ENCODE measurements around the gene ZNF410.

Gene ZNF410

GRCh38 chr14:73870525-73871235 is 16.0 kb upstream of the ZNF410 start:
- no peak for DNase-seq (ENCODE audit: extremely low read depth, low read depth)
- no peak for TF ChIP-seq CTCF (IDR thresholded peaks at IDR 0.05; ENCODE audit: low read depth, low read length)

GRCh38 chr14:73873660-73874059 is 13.0 kb upstream of the ZNF410 start:
- no peak for DNase-seq (ENCODE audit: extremely low read depth, low read depth)
- TF ChIP-seq CTCF (IDR thresholded peaks at IDR 0.05; ENCODE audit: low read depth, low read length), result no peak

- no peak for TF ChIP-seq CTCF (IDR thresholded peaks at IDR 0.05; ENCODE audit: low read depth, low read length)
- DNase-seq (ENCODE audit: extremely low read depth, low read depth), result no peak
Measured at GRCh38 chr14:73877790-73878189, 8.9 kb upstream of the ZNF410 start.

DNA sequence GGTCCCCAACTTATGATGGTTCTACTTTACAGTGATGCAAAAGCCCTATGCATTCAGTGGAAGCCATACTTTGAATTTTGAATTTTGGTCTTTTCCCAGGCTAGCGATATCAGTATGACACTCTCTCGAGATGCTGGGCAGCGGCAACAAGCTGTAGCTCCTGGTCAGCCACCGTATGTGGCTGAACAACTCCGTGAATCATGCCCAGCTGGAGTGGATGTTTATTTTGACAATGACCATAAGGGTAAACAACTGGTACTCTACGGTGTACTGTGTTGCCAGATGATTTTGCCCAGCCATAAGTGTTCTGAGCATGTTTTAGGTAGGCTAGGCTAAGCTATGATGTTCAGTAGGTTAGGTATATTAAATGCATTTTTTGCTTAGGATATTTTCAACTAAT is 8.2 kb upstream of the ZNF410 start:
- no peak for TF ChIP-seq CTCF (IDR thresholded peaks at IDR 0.05; ENCODE audit: low read depth, low read length)
- DNase-seq (ENCODE audit: extremely low read depth, low read depth), result no peak

DNA sequence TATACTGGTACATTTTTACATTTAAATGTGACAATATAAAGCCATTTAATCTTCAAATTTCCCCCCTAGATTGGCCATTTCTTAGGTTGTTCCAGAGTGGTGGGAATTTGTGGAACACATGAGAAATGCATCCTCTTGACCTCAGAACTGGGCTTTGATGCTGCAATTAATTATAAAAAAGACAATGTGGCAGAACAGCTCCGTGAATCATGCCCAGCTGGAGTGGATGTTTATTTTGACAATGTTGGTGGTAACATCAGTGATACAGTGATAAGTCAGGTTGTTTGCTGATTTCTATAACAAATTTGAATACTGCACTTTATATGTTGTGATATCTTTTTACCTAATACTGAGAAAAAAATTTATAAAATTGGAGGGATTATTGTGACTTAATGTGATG is 7.6 kb upstream of the ZNF410 start:
- TF ChIP-seq CTCF (IDR thresholded peaks at IDR 0.05; ENCODE audit: low read depth, low read length), result no peak
- no peak for DNase-seq (ENCODE audit: extremely low read depth, low read depth)

GRCh38 chr14:73884438-73885190 is 2.0 kb upstream of the ZNF410 start:
- TF ChIP-seq CTCF (IDR thresholded peaks at IDR 0.05; ENCODE audit: low read depth, low read length), result no peak
- DNase-seq (ENCODE audit: extremely low read depth, low read depth), result no peak

- no peak for TF ChIP-seq CTCF (IDR thresholded peaks at IDR 0.05; ENCODE audit: low read depth, low read length)
- no peak for DNase-seq (ENCODE audit: extremely low read depth, low read depth)
Measured at GRCh38 chr14:73887318-73887616, 608 bp downstream of the ZNF410 start.
